KOPT-K1 (cell line): ENCODE measurements around the gene UGT1A9.

Source experiments
- H3K27ac ChIP-seq: fragments of 200-600 bp; sonication (generic); 2 replicates; pipeline ENCODE4 v1.5.1; 2016; ENCODE audit warnings: antibody characterized with exemption, mild to moderate bottlenecking, low read depth, low read length; ENCODE audit not compliant: poor library complexity, severe bottlenecking
- H3K36me3 ChIP-seq: fragments of 200-600 bp; sonication (generic); 2 replicates; pipeline ENCODE4 v1.5.1; 2017; ENCODE audit warnings: antibody characterized with exemption, mild to moderate bottlenecking, low read length, moderate library complexity; ENCODE audit not compliant: insufficient read depth
- H3K9me3 ChIP-seq: fragments of 200-600 bp; sonication (generic); 2 replicates; pipeline ENCODE4 v1.5.1; 2017; ENCODE audit warnings: antibody characterized with exemption, low read length, mild to moderate bottlenecking; ENCODE audit not compliant: insufficient read depth, poor library complexity, severe bottlenecking

Gene UGT1A9

GRCh38 chr2:233754872-233755611 lies 83.3 kb downstream of the UGT1A9 start:
- Histone ChIP-seq H3K36me3 (no peaks in the 10 kb centered on the region), H3K9me3 (peaks cover 17% of the 10 kb centered on the region)

GRCh38 chr2:233756429-233757081 lies 84.9 kb downstream of the UGT1A9 start:
- no peak overlapping the region for H3K27ac ChIP-seq
- no peaks in the 10 kb centered on the region for H3K36me3 ChIP-seq
- peaks cover 2% of the 10 kb centered on the region for H3K9me3 ChIP-seq

More at GRCh38 chr2:233754872-233755611, 83.3 kb downstream of the UGT1A9 start:
- H3K27ac ChIP-seq = no peak overlapping the region

- Histone ChIP-seq H3K9me3 (no peaks in the 10 kb centered on the region), H3K27ac (no peak overlapping the region), H3K36me3 (no peaks in the 10 kb centered on the region)
These were observed 86.4 kb downstream of the UGT1A9 start for GRCh38 chr2:233758141-233758540.

GRCh38 chr2:233758849-233759248 lies 87.2 kb downstream of the UGT1A9 start:
- Histone ChIP-seq H3K27ac (no peak overlapping the region), H3K9me3 (no peaks in the 10 kb centered on the region), H3K36me3 (no peaks in the 10 kb centered on the region)

GRCh38 chr2:233760043-233760442 lies 88.3 kb downstream of the UGT1A9 start, which contains the start of gene UGT1A1:
UGT1A1 (plus strand) TSS chr2:233760270; CDS start chr2:233760288, 18 bp downstream.
- no peak within 1 kb of the TSS for H3K27ac ChIP-seq
- H3K9me3 ChIP-seq = no peaks in the 10 kb centered on the region
- H3K36me3 ChIP-seq = no peaks in the 10 kb centered on the region

- H3K9me3 ChIP-seq = no peaks in the 10 kb centered on the region
- no peak overlapping the region for H3K27ac ChIP-seq
- H3K36me3 ChIP-seq = no peaks in the 10 kb centered on the region
These were observed 89.5 kb downstream of the UGT1A9 start for GRCh38 chr2:233761040-233761769.

- Histone ChIP-seq H3K27ac (no peak overlapping the region), H3K36me3 (no peaks in the 10 kb centered on the region)
These were observed 92.6 kb downstream of the UGT1A9 start for GRCh38 chr2:233764264-233764663.

GRCh38 chr2:233764761-233765160 lies 93.1 kb downstream of the UGT1A9 start:
- H3K27ac ChIP-seq = no peak overlapping the region
- no peaks in the 10 kb centered on the region for H3K9me3 ChIP-seq
- no peaks in the 10 kb centered on the region for H3K36me3 ChIP-seq

More at GRCh38 chr2:233764264-233764663, 92.6 kb downstream of the UGT1A9 start:
- no peaks in the 10 kb centered on the region for H3K9me3 ChIP-seq

- Histone ChIP-seq H3K27ac (no peak overlapping the region), H3K36me3 (no peaks in the 10 kb centered on the region), H3K9me3 (no peaks in the 10 kb centered on the region)
These were observed 94.7 kb downstream of the UGT1A9 start for GRCh38 chr2:233766416-233766815.

GRCh38 chr2:233768076-233768475 lies 96.4 kb downstream of the UGT1A9 start:
- no peaks in the 10 kb centered on the region for H3K36me3 ChIP-seq

GRCh38 chr2:233769260-233769659 lies 97.6 kb downstream of the UGT1A9 start:
- no peaks in the 10 kb centered on the region for H3K36me3 ChIP-seq
- H3K27ac ChIP-seq = no peak overlapping the region
- no peaks in the 10 kb centered on the region for H3K9me3 ChIP-seq

More at GRCh38 chr2:233768076-233768475, 96.4 kb downstream of the UGT1A9 start:
- H3K9me3 ChIP-seq = no peaks in the 10 kb centered on the region
- H3K27ac ChIP-seq = no peak overlapping the region

GRCh38 chr2:233772153-233772552 lies 100.5 kb downstream of the UGT1A9 start:
- no peak overlapping the region for H3K27ac ChIP-seq
- H3K9me3 ChIP-seq = peaks cover 20% of the 10 kb centered on the region
- H3K36me3 ChIP-seq = no peaks in the 10 kb centered on the region

GRCh38 chr2:233772583-233772982 lies 100.9 kb downstream of the UGT1A9 start:
- no peak overlapping the region for H3K27ac ChIP-seq
- H3K9me3 ChIP-seq = peaks cover 24% of the 10 kb centered on the region
- no peaks in the 10 kb centered on the region for H3K36me3 ChIP-seq

GRCh38 chr2:233773854-233774253 lies 102.2 kb downstream of the UGT1A9 start:
- Histone ChIP-seq H3K36me3 (no peaks in the 10 kb centered on the region), H3K9me3 (peaks cover 24% of the 10 kb centered on the region), H3K27ac (no peak overlapping the region)

GRCh38 chr2:233775414-233775813 lies 103.7 kb downstream of the UGT1A9 start:
- peaks cover 24% of the 10 kb centered on the region for H3K9me3 ChIP-seq
- no peak overlapping the region for H3K27ac ChIP-seq
- no peaks in the 10 kb centered on the region for H3K36me3 ChIP-seq
